ENCODE measurements around the gene PRSS1.

Gene PRSS1

GRCh38 chr7:142712617-142712957 is 36.7 kb upstream of the PRSS1 start:
- in situ Hi-C loops (cut with HindIII; ENCODE audit: low sequenced_read_pairs) = no loop called here
- no peak overlapping the region for H3K4me3 ChIP-seq (ENCODE audit: low read depth, low read length)
- TF ChIP-seq, protein P1, sequence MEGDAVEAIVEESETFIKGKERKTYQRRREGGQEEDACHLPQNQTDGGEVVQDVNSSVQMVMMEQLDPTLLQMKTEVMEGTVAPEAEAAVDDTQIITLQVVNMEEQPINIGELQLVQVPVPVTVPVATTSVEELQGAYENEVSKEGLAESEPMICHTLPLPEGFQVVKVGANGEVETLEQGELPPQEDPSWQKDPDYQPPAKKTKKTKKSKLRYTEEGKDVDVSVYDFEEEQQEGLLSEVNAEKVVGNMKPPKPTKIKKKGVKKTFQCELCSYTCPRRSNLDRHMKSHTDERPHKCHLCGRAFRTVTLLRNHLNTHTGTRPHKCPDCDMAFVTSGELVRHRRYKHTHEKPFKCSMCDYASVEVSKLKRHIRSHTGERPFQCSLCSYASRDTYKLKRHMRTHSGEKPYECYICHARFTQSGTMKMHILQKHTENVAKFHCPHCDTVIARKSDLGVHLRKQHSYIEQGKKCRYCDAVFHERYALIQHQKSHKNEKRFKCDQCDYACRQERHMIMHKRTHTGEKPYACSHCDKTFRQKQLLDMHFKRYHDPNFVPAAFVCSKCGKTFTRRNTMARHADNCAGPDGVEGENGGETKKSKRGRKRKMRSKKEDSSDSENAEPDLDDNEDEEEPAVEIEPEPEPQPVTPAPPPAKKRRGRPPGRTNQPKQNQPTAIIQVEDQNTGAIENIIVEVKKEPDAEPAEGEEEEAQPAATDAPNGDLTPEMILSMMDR (IDR thresholded peaks at IDR 0.05; ENCODE audit: low read depth, low read length) = no peak
- no peak for DNase-seq (ENCODE audit: low read depth, low spot score)

GRCh38 chr7:142714375-142714774 is 34.9 kb upstream of the PRSS1 start:
- no peak for DNase-seq (ENCODE audit: low read depth, low spot score)
- in situ Hi-C loops (cut with HindIII; ENCODE audit: low sequenced_read_pairs) = no loop called here
- no peak overlapping the region for H3K4me3 ChIP-seq (ENCODE audit: low read depth, low read length)
- TF ChIP-seq, protein P1 (IDR thresholded peaks at IDR 0.05; ENCODE audit: low read depth, low read length) = no peak

DNA sequence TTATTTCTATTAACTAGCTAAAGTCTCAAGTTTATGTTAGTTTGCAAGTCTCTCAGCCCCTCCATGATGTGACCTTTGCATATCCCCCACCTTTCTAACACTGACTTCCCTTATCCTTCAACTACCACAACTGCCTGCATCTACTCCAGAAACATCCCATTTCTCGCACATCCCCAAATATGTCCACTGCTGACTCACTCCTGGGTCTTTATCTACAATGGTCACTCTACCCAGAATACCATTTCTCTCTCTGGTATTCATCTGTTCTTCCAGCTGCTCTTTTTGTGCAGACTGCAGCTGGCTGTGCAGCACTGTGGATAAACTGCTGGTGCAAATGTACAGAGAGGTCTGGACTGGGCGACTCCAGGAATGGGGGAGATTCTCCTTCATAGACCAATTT is 32.7 kb upstream of the PRSS1 start:
- H3K4me3 ChIP-seq (ENCODE audit: low read depth, low read length) = no peak overlapping the region
- TF ChIP-seq, protein P1 (IDR thresholded peaks at IDR 0.05; ENCODE audit: low read depth, low read length) = no peak
- no peak for DNase-seq (ENCODE audit: low read depth, low spot score)
- in situ Hi-C loops (cut with HindIII; ENCODE audit: low sequenced_read_pairs) = no loop called here

DNA sequence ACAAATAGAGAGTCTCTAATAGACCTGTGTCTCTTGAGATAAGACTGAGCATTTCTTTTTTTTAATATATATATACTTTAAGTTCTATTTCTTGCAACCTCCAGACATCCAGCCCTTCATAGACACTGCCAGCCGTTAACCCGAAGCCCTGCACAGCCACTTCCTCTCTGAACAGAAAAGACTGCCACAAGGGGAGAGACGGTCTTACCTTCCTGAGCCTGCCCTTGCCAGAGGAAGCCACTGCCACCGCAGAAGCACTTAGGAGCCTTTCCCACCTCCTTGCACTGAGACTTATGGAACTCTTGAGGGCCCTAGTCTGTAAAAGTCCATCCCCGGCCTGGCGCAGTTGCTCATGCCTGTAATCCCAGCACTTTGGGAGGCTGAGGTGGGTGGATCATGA is 31.8 kb upstream of the PRSS1 start:
- TF ChIP-seq, protein P1 (IDR thresholded peaks at IDR 0.05; ENCODE audit: low read depth, low read length) = no peak
- no peak overlapping the region for H3K4me3 ChIP-seq (ENCODE audit: low read depth, low read length)
- in situ Hi-C loops (cut with HindIII; ENCODE audit: low sequenced_read_pairs) = no loop called here
- DNase-seq (ENCODE audit: low read depth, low spot score) = no peak

- no peak for DNase-seq (ENCODE audit: low read depth, low spot score)
- in situ Hi-C loops (cut with HindIII; ENCODE audit: low sequenced_read_pairs) = no loop called here
Observed at GRCh38 chr7:142718313-142718712, 31.0 kb upstream of the PRSS1 start.

DNA sequence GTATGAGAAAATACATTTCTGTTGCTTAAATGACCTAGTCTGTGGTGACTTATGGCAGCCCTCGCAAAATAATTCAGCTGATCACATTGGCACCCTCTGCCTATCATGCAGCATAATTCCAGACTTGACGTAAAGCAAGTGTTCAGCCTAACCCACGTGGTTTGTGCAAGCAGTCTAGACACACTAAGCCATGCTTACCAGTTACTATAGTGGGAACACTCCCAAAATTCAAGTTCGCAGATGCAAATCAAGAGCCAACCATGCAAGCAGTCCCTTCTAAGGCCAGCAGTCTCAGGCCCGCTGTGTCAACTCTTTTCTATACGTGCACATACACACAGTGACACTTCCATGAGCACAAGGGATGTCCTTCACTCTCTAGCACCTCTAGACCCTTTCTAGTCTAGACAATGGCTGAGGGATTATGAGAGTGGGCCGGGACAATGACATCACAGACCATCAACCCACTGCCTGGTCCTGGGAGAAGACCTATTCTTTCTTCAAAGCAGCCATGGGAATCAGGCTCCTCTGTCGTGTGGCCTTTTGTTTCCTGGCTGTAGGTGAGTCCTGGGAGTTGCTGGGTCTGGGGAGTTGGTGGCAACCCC is 29.0 kb upstream of the PRSS1 start:
- H3K4me3 ChIP-seq (ENCODE audit: low read depth, low read length) = no peak overlapping the region
- TF ChIP-seq, protein P1 (IDR thresholded peaks at IDR 0.05; ENCODE audit: low read depth, low read length) = no peak
- in situ Hi-C loops (cut with HindIII; ENCODE audit: low sequenced_read_pairs) = no loop called here
- DNase-seq (ENCODE audit: low read depth, low spot score) = no peak

More at GRCh38 chr7:142718313-142718712, 31.0 kb upstream of the PRSS1 start:
- TF ChIP-seq, protein P1 (IDR thresholded peaks at IDR 0.05; ENCODE audit: low read depth, low read length) = no peak
- no peak overlapping the region for H3K4me3 ChIP-seq (ENCODE audit: low read depth, low read length)

DNA sequence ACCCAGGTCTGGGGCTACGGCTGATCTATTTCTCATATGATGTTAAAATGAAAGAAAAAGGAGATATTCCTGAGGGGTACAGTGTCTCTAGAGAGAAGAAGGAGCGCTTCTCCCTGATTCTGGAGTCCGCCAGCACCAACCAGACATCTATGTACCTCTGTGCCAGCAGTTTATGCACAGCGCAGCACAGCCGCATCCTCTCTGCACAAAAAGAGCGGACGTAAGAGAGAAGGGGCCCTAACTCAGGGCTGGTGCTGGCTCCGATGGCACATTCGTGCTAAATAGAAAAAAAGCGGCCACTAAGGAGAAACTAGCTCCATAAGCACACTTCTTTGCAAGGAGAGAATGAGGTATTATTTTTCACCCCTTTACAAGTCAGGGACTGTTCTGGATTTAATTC is 28.3 kb upstream of the PRSS1 start:
- in situ Hi-C loops (cut with HindIII; ENCODE audit: low sequenced_read_pairs) = no loop called here
- no peak overlapping the region for H3K4me3 ChIP-seq (ENCODE audit: low read depth, low read length)
- TF ChIP-seq, protein P1 (IDR thresholded peaks at IDR 0.05; ENCODE audit: low read depth, low read length) = no peak
- DNase-seq (ENCODE audit: low read depth, low spot score) = no peak

All from astrocyte of the spinal cord (primary cell).